GM12878 (cell line): ENCODE data around the gene AP2A2. TPM values are rescaled to one million over a fixed set of nuclear protein-coding genes. Genes with fewer than 3 reads are reported as not detected.

Source experiments
- ATAC-seq: fragments of 200-7000 bp; cut with Tn5 transposase; 3 replicates; pipeline ENCODE4 v1.9.1; 2020; ENCODE audit warnings: mild to moderate bottlenecking, moderate library complexity
- BruUV-seq: library from RNA; stranded (reverse); fragments of 400-500 nt; replicated peaks from 2 replicates; lab custom pipeline; 2021; lab: Mats Ljungman, UMichigan
- CTCF ChIA-PET: fragments of 300-600 bp; sonication (Branson Sonifier 250); formaldehyde crosslinking; extraction: SDS; loops from one replicate; lab custom pipeline; 2021; ENCODE audit warnings: inconsistent platforms; lab: Yijun Ruan, JAX
- POLR2A ChIA-PET: fragments of 350-600 bp; formaldehyde crosslinking; extraction: SDS; loops from one replicate; lab custom pipeline; 2021; ENCODE audit warnings: inconsistent platforms; lab: Charles Lee
- RAD21 ChIA-PET: fragments of 300-600 bp; sonication (Branson Sonifier 250); formaldehyde crosslinking; loops from one replicate; lab custom pipeline; 2023; ENCODE audit warnings: antibody characterized with exemption; ENCODE audit not compliant: unreplicated experiment; lab: Charles Lee
- SMC1A ChIA-PET: fragments of 300-600 bp; sonication (Branson Sonifier 250); formaldehyde crosslinking; loops from one replicate; lab custom pipeline; 2023; ENCODE audit not compliant: unreplicated experiment, uncharacterized antibody; lab: Charles Lee
- DNase-seq: peaks from one replicate; pipeline ENCODE4 v3.0.0-alpha.2; 2011; ENCODE audit warnings: low read depth, low spot score
- FAIRE-seq: peaks from 3 replicates; lab custom pipeline; 2011; peaks lifted over from hg19 to GRCh38; lab: Jason Lieb, UNC
- H2AFZ ChIP-seq: 2 replicates; pipeline ENCODE4 v1.6.0; 2011; ENCODE audit warnings: low read depth, low read length, control low read depth; ENCODE audit not compliant: control insufficient read depth
- H3K27ac ChIP-seq: 2 replicates; pipeline ENCODE4 v1.5.1; 2011; ENCODE audit warnings: control low read depth; ENCODE audit not compliant: control insufficient read depth, insufficient read depth
- H3K27me3 ChIP-seq, 2 experiments: replicated peaks in 1 of 2; 2 replicates each; pipeline versions ENCODE4 v1.6.0 to v1.6.1; 2011; ENCODE audit warnings: low read length in 1 of 2; ENCODE audit not compliant: control insufficient read depth in 2 of 2, insufficient read depth in 2 of 2
- H3K36me3 ChIP-seq, 2 experiments: 2 replicates each; pipeline ENCODE4 v1.5.1; 2011; ENCODE audit warnings: low read length in 1 of 2; ENCODE audit not compliant: control insufficient read depth in 2 of 2, insufficient read depth in 2 of 2
- H3K4me1 ChIP-seq: 2 replicates; pipeline ENCODE4 v1.6.1; 2011; ENCODE audit warnings: mild to moderate bottlenecking, low read length, moderate library complexity, mixed read lengths; ENCODE audit not compliant: control insufficient read depth, insufficient read depth
- H3K4me2 ChIP-seq: 2 replicates; pipeline ENCODE4 v1.6.0; 2011; ENCODE audit warnings: control low read depth; ENCODE audit not compliant: control insufficient read depth, insufficient read depth
- H3K4me3 ChIP-seq: fragments of 200-600 bp; sonication (generic); 2 replicates; pipeline ENCODE4 v1.5.1; 2016
- H3K79me2 ChIP-seq: 2 replicates; pipeline ENCODE4 v1.6.0; 2011; ENCODE audit warnings: low read length; ENCODE audit not compliant: control insufficient read depth, insufficient read depth
- H3K9ac ChIP-seq: 2 replicates; pipeline ENCODE4 v1.8.0; 2011; ENCODE audit warnings: low read length, control low read depth, mixed read lengths; ENCODE audit not compliant: control insufficient read depth, insufficient read depth
- H3K9me3 ChIP-seq: replicated peaks from 3 replicates; pipeline ENCODE4 v1.5.1; 2011; ENCODE audit warnings: mild to moderate bottlenecking, low read length; ENCODE audit not compliant: control insufficient read depth, insufficient read depth
- H4K20me1 ChIP-seq: 2 replicates; pipeline ENCODE4 v1.6.0; 2011; ENCODE audit not compliant: control insufficient read depth, insufficient read depth
- BRCA1 ChIP-seq: IDR thresholded peaks from 2 replicates; pipeline ENCODE4 v1.6.1; 2011; ENCODE audit warnings: low read depth, low read length, improper control_type of control experiment
- CHD4 ChIP-seq: fragments of 200-600 bp; sonication (generic); IDR thresholded peaks from 2 replicates; pipeline ENCODE4 v1.6.1; 2016; ENCODE audit warnings: mild to moderate bottlenecking
- EP300 ChIP-seq, 2 experiments: fragments of 150-350 bp in 1 of 2; IDR thresholded peaks; 2 replicates each; pipeline ENCODE4 v1.6.1; 2011 to 2012; ENCODE audit warnings: low read depth in 2 of 2, low read length in 2 of 2, borderline replicate concordance in 1 of 2, improper control_type of control experiment in 1 of 2, inconsistent platforms in 1 of 2; ENCODE audit not compliant: control insufficient read depth in 1 of 2
- FOXK2 ChIP-seq: fragments of 450-650 bp; IDR thresholded peaks from 2 replicates; pipeline ENCODE4 v1.6.1; 2017; ENCODE audit warnings: mild to moderate bottlenecking, moderate library complexity
- GATAD2B ChIP-seq: fragments of 450-650 bp; conservative IDR thresholded peaks from 2 replicates; pipeline ENCODE4 v1.6.1; 2017; ENCODE audit warnings: low read depth, mild to moderate bottlenecking, moderate library complexity
- HCFC1 ChIP-seq: fragments of 150-350 bp; IDR thresholded peaks from 2 replicates; pipeline ENCODE4 v1.6.1; 2014; ENCODE audit warnings: low read length
- HDAC2 ChIP-seq: fragments of 200-600 bp; sonication (generic); IDR thresholded peaks from 2 replicates; pipeline ENCODE4 v1.6.1; 2017
- HDGF ChIP-seq: fragments of 450-650 bp; IDR thresholded peaks from 2 replicates; pipeline ENCODE4 v1.6.1; 2016; ENCODE audit warnings: antibody characterized with exemption
- MTA3 ChIP-seq: IDR thresholded peaks from 2 replicates; pipeline ENCODE4 v1.6.1; 2012; ENCODE audit warnings: low read length, inconsistent platforms, borderline replicate concordance
- MYB ChIP-seq: fragments of 150-350 bp; IDR thresholded peaks from 2 replicates; pipeline ENCODE4 v1.6.1; 2014; ENCODE audit warnings: mild to moderate bottlenecking, low read depth, low read length, borderline replicate concordance
- NR2F1 ChIP-seq: fragments of 450-650 bp; conservative IDR thresholded peaks from 2 replicates; pipeline ENCODE4 v1.6.1; 2017; ENCODE audit warnings: mild to moderate bottlenecking
- SMAD1 ChIP-seq: fragments of 450-650 bp; IDR thresholded peaks from 2 replicates; pipeline ENCODE4 v1.6.1; 2018; ENCODE audit warnings: mild to moderate bottlenecking, low read depth; ENCODE audit not compliant: partially characterized antibody
- SUPT20H ChIP-seq: IDR thresholded peaks from 2 replicates; pipeline ENCODE4 v1.6.1; 2011; ENCODE audit warnings: low read depth, mild to moderate bottlenecking, low read length, moderate library complexity, borderline replicate concordance; ENCODE audit not compliant: control insufficient read depth
- TCF7 ChIP-seq: IDR thresholded peaks from 2 replicates; pipeline ENCODE4 v1.6.1; 2014; ENCODE audit warnings: antibody characterized with exemption, borderline replicate concordance
- WGBS: methylation state at CpG from one replicate; pipeline ENCODE4 v1.1.6; 2016; ENCODE audit warnings: low lambda C conversion rate; ENCODE audit not compliant: insufficient replicate concordance, insufficient coverage; ENCODE audit errors: missing lambda C conversion rate; 5-methylcytosine and 5-hydroxymethylcytosine counted together
- in situ Hi-C: fragments of 300-500 bp; cut with MboI; formaldehyde crosslinking; loops from 9 replicates; pipeline ENCODE4 v1.14.3; 2018; ENCODE audit warnings: mixed read lengths
- intact Hi-C: fragments of 100-400 bp; cut with micrococcal nuclease; formaldehyde crosslinking; loops from one replicate; pipeline ENCODE4 v1.14.2; 2022; ENCODE audit not compliant: unreplicated experiment
- polyA plus RNA-seq, 11 experiments: library from polyadenylated mRNA; depleted of rRNA in 4 of 11; unstranded in 6 of 11; stranded (reverse) in 5 of 11; fragments of >200 nt; fragmentation: Nextera tagmentation in 4 of 11; fragmentation: Illumina TruSeq in 1 of 11; extraction: Ambion mirVana in 4 of 11; extraction: Trizol in 1 of 11; gene quantifications; 1 replicate in 1 of 11; 2 replicates in 10 of 11; pipeline versions ENCODE4 v1.2.1 to v1.2.3, GENCODE V29; 2011 to 2016; ENCODE audit warnings: inconsistent platforms in 2 of 11, missing spikeins in 2 of 11, low read depth in 1 of 11
- total RNA-seq, 4 experiments: library from RNA; depleted of rRNA in 3 of 4; stranded (reverse); fragments of >200 nt in 3 of 4; fragmentation: Illumina TruSeq in 1 of 4; extraction: Trizol in 1 of 4; gene quantifications; 2 replicates each; pipeline versions ENCODE4 v1.2.1 to v1.2.3, GENCODE V29; 2013 to 2021
- TF ChIP-seq, protein P1 (sequence below): fragments of 450-650 bp; IDR thresholded peaks from 2 replicates; pipeline ENCODE4 v1.6.1; 2017; ENCODE audit warnings: borderline replicate concordance
- TF ChIP-seq, protein P2 (sequence below): fragments of 450-650 bp; IDR thresholded peaks from 2 replicates; pipeline ENCODE4 v1.6.1; 2016; ENCODE audit warnings: mild to moderate bottlenecking, moderate library complexity, borderline replicate concordance
- TF ChIP-seq, protein P3 (sequence below): fragments of 450-650 bp; IDR thresholded peaks from 2 replicates; pipeline ENCODE4 v1.6.1; 2017; ENCODE audit warnings: mild to moderate bottlenecking, moderate library complexity

The AP2A2 gene
- total and polyA plus RNA-seq, 10 of the 15 experiments (the other 5 are each of a cell fraction or from before 2014, with no cell fraction given) = 0.58 to 48.8 (median 18.2) TPM

GRCh38 chr11:942823-943222 lies 17.2 kb downstream of the AP2A2 start:
- FAIRE-seq = no peak
- no peak for DNase-seq
- Histone ChIP-seq H3K9me3 (no peaks in the 10 kb centered on the region; the same call in 2 of the 3 replicates), H3K27ac (no peak overlapping the region), H3K4me3 (no peak overlapping the region), H4K20me1 (no peaks in the 10 kb centered on the region), H3K9ac (no peak overlapping the region), H3K4me1 (no peaks in the 10 kb centered on the region), H2AFZ (no peak overlapping the region), H3K36me3 (peaks cover 3 to 12% of the 10 kb centered on the region in 2 experiments), H3K79me2 (peaks cover 8% of the 10 kb centered on the region), H3K4me2 (no peak overlapping the region), H3K27me3 (no peaks in the 10 kb centered on the region)
- ChIA-PET POLR2A (interaction anchor here (0.6 kb wide), 1 partner anchor 591 kb away, joined by 3 read pairs; no protein-coding TSS in a partner anchor), SMC1A (no interaction called here), CTCF (no interaction called here), RAD21 (no interaction called here)
- 90% methylated on average over 9 of the region's 9 CpGs for WGBS
- in situ Hi-C loops = no loop called here
- no TSS peak for BruUV-seq
- ATAC-seq = no peak
- intact Hi-C loops = no loop called here
- TF ChIP-seq MTA3 (no peak), SUPT20H (no peak), GATAD2B (no peak), FOXK2 (no peak), CHD4 (no peak), SMAD1 (no peak), BRCA1 (no peak), HCFC1 (no peak), MYB (no peak), HDAC2 (no peak), HDGF (no peak), EP300 (IDR thresholded peaks at IDR 0.05; ENCODE audit: borderline replicate concordance in 1 of 2, control insufficient read depth in 1 of 2, low read depth in 2 of 2, low read length in 2 of 2) (no peak), NR2F1 (no peak), TCF7 (no peak)
- TF ChIP-seq, protein P1, sequence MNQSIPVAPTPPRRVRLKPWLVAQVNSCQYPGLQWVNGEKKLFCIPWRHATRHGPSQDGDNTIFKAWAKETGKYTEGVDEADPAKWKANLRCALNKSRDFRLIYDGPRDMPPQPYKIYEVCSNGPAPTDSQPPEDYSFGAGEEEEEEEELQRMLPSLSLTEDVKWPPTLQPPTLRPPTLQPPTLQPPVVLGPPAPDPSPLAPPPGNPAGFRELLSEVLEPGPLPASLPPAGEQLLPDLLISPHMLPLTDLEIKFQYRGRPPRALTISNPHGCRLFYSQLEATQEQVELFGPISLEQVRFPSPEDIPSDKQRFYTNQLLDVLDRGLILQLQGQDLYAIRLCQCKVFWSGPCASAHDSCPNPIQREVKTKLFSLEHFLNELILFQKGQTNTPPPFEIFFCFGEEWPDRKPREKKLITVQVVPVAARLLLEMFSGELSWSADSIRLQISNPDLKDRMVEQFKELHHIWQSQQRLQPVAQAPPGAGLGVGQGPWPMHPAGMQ = no peak
- TF ChIP-seq, protein P2, sequence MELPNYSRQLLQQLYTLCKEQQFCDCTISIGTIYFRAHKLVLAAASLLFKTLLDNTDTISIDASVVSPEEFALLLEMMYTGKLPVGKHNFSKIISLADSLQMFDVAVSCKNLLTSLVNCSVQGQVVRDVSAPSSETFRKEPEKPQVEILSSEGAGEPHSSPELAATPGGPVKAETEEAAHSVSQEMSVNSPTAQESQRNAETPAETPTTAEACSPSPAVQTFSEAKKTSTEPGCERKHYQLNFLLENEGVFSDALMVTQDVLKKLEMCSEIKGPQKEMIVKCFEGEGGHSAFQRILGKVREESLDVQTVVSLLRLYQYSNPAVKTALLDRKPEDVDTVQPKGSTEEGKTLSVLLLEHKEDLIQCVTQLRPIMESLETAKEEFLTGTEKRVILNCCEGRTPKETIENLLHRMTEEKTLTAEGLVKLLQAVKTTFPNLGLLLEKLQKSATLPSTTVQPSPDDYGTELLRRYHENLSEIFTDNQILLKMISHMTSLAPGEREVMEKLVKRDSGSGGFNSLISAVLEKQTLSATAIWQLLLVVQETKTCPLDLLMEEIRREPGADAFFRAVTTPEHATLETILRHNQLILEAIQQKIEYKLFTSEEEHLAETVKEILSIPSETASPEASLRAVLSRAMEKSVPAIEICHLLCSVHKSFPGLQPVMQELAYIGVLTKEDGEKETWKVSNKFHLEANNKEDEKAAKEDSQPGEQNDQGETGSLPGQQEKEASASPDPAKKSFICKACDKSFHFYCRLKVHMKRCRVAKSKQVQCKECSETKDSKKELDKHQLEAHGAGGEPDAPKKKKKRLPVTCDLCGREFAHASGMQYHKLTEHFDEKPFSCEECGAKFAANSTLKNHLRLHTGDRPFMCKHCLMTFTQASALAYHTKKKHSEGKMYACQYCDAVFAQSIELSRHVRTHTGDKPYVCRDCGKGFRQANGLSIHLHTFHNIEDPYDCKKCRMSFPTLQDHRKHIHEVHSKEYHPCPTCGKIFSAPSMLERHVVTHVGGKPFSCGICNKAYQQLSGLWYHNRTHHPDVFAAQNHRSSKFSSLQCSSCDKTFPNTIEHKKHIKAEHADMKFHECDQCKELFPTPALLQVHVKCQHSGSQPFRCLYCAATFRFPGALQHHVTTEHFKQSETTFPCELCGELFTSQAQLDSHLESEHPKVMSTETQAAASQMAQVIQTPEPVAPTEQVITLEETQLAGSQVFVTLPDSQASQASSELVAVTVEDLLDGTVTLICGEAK = no peak
- TF ChIP-seq, protein P3, sequence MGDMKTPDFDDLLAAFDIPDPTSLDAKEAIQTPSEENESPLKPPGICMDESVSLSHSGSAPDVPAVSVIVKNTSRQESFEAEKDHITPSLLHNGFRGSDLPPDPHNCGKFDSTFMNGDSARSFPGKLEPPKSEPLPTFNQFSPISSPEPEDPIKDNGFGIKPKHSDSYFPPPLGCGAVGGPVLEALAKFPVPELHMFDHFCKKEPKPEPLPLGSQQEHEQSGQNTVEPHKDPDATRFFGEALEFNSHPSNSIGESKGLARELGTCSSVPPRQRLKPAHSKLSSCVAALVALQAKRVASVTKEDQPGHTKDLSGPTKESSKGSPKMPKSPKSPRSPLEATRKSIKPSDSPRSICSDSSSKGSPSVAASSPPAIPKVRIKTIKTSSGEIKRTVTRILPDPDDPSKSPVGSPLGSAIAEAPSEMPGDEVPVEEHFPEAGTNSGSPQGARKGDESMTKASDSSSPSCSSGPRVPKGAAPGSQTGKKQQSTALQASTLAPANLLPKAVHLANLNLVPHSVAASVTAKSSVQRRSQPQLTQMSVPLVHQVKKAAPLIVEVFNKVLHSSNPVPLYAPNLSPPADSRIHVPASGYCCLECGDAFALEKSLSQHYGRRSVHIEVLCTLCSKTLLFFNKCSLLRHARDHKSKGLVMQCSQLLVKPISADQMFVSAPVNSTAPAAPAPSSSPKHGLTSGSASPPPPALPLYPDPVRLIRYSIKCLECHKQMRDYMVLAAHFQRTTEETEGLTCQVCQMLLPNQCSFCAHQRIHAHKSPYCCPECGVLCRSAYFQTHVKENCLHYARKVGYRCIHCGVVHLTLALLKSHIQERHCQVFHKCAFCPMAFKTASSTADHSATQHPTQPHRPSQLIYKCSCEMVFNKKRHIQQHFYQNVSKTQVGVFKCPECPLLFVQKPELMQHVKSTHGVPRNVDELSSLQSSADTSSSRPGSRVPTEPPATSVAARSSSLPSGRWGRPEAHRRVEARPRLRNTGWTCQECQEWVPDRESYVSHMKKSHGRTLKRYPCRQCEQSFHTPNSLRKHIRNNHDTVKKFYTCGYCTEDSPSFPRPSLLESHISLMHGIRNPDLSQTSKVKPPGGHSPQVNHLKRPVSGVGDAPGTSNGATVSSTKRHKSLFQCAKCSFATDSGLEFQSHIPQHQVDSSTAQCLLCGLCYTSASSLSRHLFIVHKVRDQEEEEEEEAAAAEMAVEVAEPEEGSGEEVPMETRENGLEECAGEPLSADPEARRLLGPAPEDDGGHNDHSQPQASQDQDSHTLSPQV = no peak
